Stimulated activated naive B cell treated with anti-CD40 and anti-IgM and Interleukin-4, amounts not matched to agents 10 μg/mL and 1 μg/mL and 100 μg/mL, for 72 hours (primary cell): ENCODE data around the gene NOVA2.
A peak's percentile ranks its signal among the peaks of the same experiment; 100 is the strongest.

Source experiments
- ATAC-seq, 2 donors: fragments of 150-1000 bp; cut with Tn5 transposase; replicated peaks; 2 replicates each; pipeline ENCODE4 v1.10.0; 2021; ENCODE audit warnings: moderate library complexity in 1 of 2
- DNase-seq: peaks from one replicate; pipeline ENCODE4 v3.0.0; 2021
- H3K27ac Mint-ChIP-seq: one replicate; pipeline ENCODE4 v1.8.0; 2022; ENCODE audit warnings: mild to moderate bottlenecking, mixed read lengths
- H3K27me3 Mint-ChIP-seq, 2 donors: one replicate each; pipeline ENCODE4 v1.8.0; 2022; ENCODE audit warnings: mixed read lengths in 2 of 2
- H3K36me3 Mint-ChIP-seq, 2 donors: one replicate each; pipeline ENCODE4 v1.8.0; 2022; ENCODE audit warnings: mixed read lengths in 2 of 2, mild to moderate bottlenecking in 1 of 2
- H3K4me1 Mint-ChIP-seq, 2 donors: one replicate each; pipeline ENCODE4 v1.8.0; 2022; ENCODE audit warnings: mixed read lengths in 2 of 2, mild to moderate bottlenecking in 1 of 2
- H3K4me3 Mint-ChIP-seq, 2 donors: one replicate each; pipeline ENCODE4 v1.8.0; 2022; ENCODE audit warnings: mild to moderate bottlenecking in 2 of 2, mixed read lengths in 2 of 2, moderate library complexity in 1 of 2
- H3K9me3 Mint-ChIP-seq, 2 donors: one replicate each; pipeline ENCODE4 v1.8.0; 2022; ENCODE audit warnings: mixed read lengths in 2 of 2, mild to moderate bottlenecking in 1 of 2

Gene NOVA2

DNA sequence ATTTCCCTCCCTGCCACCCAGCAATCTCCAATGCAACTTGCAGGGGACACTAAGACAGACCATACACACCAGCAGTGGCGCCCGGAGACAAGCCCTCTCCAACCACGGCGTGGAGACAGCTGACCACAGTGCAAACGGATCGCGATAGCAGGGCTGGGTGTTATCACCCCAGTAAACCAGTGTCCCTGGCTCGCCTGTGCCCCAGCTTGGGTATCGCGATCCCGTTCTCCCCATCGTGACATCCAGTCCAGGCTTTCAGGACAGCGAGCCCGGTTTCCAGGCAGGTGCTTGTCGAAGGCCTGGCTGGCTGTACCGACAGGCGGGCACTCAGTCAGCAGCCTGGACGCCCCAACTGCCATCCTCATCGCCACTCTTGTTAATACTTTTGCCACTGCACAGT is 38.4 kb downstream of the NOVA2 start:
- peaks cover 0 to 5% of the 10 kb centered on the region in 2 donors for H3K9me3 Mint-ChIP-seq
- H3K4me3 Mint-ChIP-seq = no peak overlapping the region
- no peak for DNase-seq
- no peaks in the 10 kb centered on the region for H3K4me1 Mint-ChIP-seq
- no peaks in the 10 kb centered on the region for H3K36me3 Mint-ChIP-seq
- H3K27me3 Mint-ChIP-seq = peaks cover 63 to 90% of the 10 kb centered on the region in 2 donors
- no peak overlapping the region for H3K27ac Mint-ChIP-seq
- ATAC-seq = no peak

- Mint-ChIP-seq H3K27me3 (peaks cover 62 to 93% of the 10 kb centered on the region in 2 donors), H3K4me3 (no peak overlapping the region), H3K36me3 (no peaks in the 10 kb centered on the region), H3K9me3 (peaks cover 0 to 5% of the 10 kb centered on the region in 2 donors), H3K27ac (no peak overlapping the region), H3K4me1 (no peaks in the 10 kb centered on the region)
- ATAC-seq (no peak), DNase-seq (no peak)
Observed at GRCh38 chr19:45934551-45935230, 39.0 kb downstream of the NOVA2 start.

GRCh38 chr19:45933759-45934158 is 39.9 kb downstream of the NOVA2 start:
- Mint-ChIP-seq H3K9me3 (peaks cover 0 to 1% of the 10 kb centered on the region in 2 donors), H3K36me3 (no peaks in the 10 kb centered on the region), H3K4me1 (no peaks in the 10 kb centered on the region), H3K4me3 (no peak overlapping the region), H3K27me3 (peaks cover 58 to 92% of the 10 kb centered on the region in 2 donors), H3K27ac (no peak overlapping the region)
- DNase-seq = no peak
- no peak for ATAC-seq

DNA sequence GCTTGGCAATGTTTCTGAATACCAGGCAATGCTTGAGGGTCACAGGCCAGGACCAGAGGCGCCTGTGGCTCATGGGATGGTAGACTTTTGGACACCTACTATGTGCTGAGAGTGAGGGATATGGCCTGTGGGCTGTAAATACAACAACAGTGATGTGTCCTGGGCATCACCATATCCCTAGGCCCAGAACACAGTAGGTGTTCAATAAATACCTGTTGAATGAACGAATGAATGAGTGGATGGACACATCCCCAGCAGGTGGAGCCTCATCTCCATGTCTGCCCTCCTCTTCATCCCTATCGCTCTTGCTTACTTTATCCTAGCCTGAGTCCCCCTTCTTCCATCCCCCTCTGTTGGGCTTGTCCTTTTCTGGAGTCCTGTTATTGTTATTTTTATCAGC is 42.6 kb downstream of the NOVA2 start:
- H3K36me3 Mint-ChIP-seq = no peaks in the 10 kb centered on the region
- H3K27ac Mint-ChIP-seq = no peak overlapping the region
- H3K9me3 Mint-ChIP-seq = peaks cover 0 to 2% of the 10 kb centered on the region in 2 donors
- ATAC-seq (no peak), DNase-seq (no peak)
- H3K27me3 Mint-ChIP-seq = peaks cover 37 to 65% of the 10 kb centered on the region in 2 donors
- H3K4me1 Mint-ChIP-seq = peaks cover 8 to 14% of the 10 kb centered on the region in 2 donors
- H3K4me3 Mint-ChIP-seq = no peak overlapping the region

DNA sequence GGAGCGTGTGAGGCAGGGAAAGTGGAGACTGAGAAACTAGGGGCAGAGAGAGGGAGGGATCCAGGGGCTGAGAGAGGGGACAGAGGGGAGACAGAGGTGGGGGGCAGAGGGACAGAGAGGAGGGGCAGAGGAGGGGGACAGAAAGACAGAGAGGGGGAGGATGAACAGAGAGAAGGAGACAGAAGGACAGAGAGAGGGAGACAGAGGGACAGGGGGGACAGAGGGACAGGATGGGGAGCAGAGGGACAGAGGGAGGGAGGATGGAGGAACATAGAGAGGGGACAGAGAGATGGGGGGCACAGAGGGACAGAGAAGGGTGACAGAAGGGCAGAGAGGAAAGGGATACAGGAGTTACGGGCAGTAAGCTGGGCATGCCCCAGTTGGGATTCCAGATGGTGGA is 44.4 kb downstream of the NOVA2 start:
- Mint-ChIP-seq H3K9me3 (peaks cover 0 to 2% of the 10 kb centered on the region in 2 donors), H3K4me1 (peaks cover 8 to 14% of the 10 kb centered on the region in 2 donors), H3K27ac (no peak overlapping the region), H3K36me3 (no peaks in the 10 kb centered on the region), H3K4me3 (no peak overlapping the region), H3K27me3 (peaks cover 20 to 46% of the 10 kb centered on the region in 2 donors)
- DNase-seq (no peak), ATAC-seq (no peak)

GRCh38 chr19:45927565-45928261 is 46.0 kb downstream of the NOVA2 start:
- ATAC-seq (peak; percentile 98 to 100), DNase-seq (peak; percentile 80)
- no peak overlapping the region for H3K27ac Mint-ChIP-seq
- H3K27me3 Mint-ChIP-seq = peaks cover 14 to 31% of the 10 kb centered on the region in 2 donors
- H3K9me3 Mint-ChIP-seq = peaks cover 0 to 2% of the 10 kb centered on the region in 2 donors
- H3K4me3 Mint-ChIP-seq = peak overlapping the region; percentile 33 to 38
- H3K4me1 Mint-ChIP-seq = peaks cover 8 to 14% of the 10 kb centered on the region in 2 donors
- H3K36me3 Mint-ChIP-seq = no peaks in the 10 kb centered on the region

DNA sequence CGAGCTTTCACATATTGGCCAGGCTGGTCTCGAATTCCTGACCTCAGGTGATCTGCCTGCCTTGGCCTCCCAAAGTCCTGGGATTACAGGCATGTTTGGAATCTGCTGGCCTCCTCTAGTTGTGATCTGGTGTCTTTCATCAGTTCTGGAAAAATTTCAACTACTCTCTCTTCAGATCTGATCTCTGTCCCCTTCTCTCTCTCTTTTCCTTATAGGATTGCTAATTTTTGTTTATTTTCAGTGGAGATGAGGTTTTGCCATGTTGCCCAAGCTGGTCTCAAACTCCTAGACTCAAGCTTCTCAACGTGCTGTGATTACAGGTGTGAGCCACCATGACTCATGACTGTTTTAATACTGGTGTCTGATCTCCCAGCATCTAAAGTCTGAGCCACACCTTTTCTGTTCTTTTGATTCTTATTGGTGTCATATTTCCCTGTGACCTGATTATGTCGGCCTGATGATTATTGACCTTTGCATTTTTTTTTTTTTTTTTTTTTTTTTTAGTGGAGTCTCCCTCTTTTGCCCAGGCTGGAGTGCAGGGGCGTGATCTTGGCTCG is 48.7 kb downstream of the NOVA2 start:
- no peak overlapping the region for H3K4me3 Mint-ChIP-seq
- ATAC-seq (no peak), DNase-seq (no peak)
- peaks cover 8 to 14% of the 10 kb centered on the region in 2 donors for H3K4me1 Mint-ChIP-seq
- H3K9me3 Mint-ChIP-seq = peaks cover 0 to 2% of the 10 kb centered on the region in 2 donors
- H3K36me3 Mint-ChIP-seq = no peaks in the 10 kb centered on the region
- peaks cover 10 to 17% of the 10 kb centered on the region in 2 donors for H3K27me3 Mint-ChIP-seq
- no peak overlapping the region for H3K27ac Mint-ChIP-seq

DNA sequence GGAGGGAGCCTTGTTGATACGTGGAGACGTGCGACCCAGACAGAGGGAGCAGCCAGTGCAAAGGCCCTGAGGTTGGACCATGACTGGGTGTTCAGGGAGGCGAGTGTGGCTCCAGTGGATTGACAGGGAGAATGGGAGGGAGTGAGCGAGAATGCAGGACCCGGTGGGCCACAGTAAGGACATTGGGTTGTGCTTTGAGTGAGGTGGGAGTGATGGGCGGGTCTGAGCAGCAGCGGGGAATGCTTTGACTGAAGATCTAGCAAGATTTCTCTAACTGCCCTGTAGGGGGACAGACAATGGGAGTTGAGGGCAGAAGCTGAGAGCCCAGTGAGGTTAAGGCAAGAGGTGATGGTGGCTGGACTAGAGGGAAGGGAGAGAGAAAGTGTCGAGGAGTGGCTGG is 51.4 kb downstream of the NOVA2 start:
- Mint-ChIP-seq H3K27ac (no peak overlapping the region), H3K27me3 (peaks cover 20 to 22% of the 10 kb centered on the region in 2 donors), H3K9me3 (peaks cover 0 to 2% of the 10 kb centered on the region in 2 donors), H3K4me3 (no peak overlapping the region), H3K36me3 (no peaks in the 10 kb centered on the region), H3K4me1 (peaks cover 2 to 4% of the 10 kb centered on the region in 2 donors)
- ATAC-seq = peak; percentile 39 to 48
- DNase-seq = no peak

- no peaks in the 10 kb centered on the region for H3K36me3 Mint-ChIP-seq
- ATAC-seq (no peak), DNase-seq (no peak)
- no peaks in the 10 kb centered on the region for H3K9me3 Mint-ChIP-seq
- no peak overlapping the region for H3K27ac Mint-ChIP-seq
- H3K27me3 Mint-ChIP-seq = peaks cover 27 to 31% of the 10 kb centered on the region in 2 donors
- no peaks in the 10 kb centered on the region for H3K4me1 Mint-ChIP-seq
- H3K4me3 Mint-ChIP-seq = no peak overlapping the region
Observed at GRCh38 chr19:45920458-45920857, 53.2 kb downstream of the NOVA2 start.

- H3K36me3 Mint-ChIP-seq = no peaks in the 10 kb centered on the region
- no peak for ATAC-seq
- no peaks in the 10 kb centered on the region for H3K9me3 Mint-ChIP-seq
- H3K27ac Mint-ChIP-seq = no peak overlapping the region
- H3K4me3 Mint-ChIP-seq = no peak overlapping the region
- DNase-seq = no peak
- H3K4me1 Mint-ChIP-seq = no peaks in the 10 kb centered on the region
- peaks cover 29 to 34% of the 10 kb centered on the region in 2 donors for H3K27me3 Mint-ChIP-seq
Observed at GRCh38 chr19:45919678-45920077, 54.0 kb downstream of the NOVA2 start.

DNA sequence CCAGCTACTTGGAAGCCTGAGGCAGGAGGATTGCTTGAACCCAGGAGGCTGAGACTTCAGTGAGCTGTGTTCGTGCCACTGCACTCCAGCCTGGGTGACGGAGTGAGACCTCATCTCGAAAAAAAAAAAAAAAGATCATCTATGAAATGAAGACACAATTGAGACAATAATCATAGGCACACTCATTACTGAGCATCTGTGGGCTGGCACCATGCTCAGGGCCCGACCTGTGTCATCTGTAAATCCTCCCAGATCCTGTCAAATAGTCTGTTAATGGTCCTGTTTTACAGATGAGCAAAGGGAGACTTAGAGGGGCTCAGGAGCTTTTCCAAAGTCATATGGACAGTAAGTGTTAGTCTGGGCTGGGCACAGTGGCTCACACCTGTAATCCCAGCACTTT is 54.9 kb downstream of the NOVA2 start:
- no peaks in the 10 kb centered on the region for H3K4me1 Mint-ChIP-seq
- no peaks in the 10 kb centered on the region for H3K9me3 Mint-ChIP-seq
- ATAC-seq (no peak), DNase-seq (no peak)
- no peak overlapping the region for H3K27ac Mint-ChIP-seq
- no peaks in the 10 kb centered on the region for H3K36me3 Mint-ChIP-seq
- H3K4me3 Mint-ChIP-seq = no peak overlapping the region
- H3K27me3 Mint-ChIP-seq = peaks cover 30 to 44% of the 10 kb centered on the region in 2 donors

GRCh38 chr19:45917421-45918091 is 56.1 kb downstream of the NOVA2 start:
- no peak for DNase-seq
- Mint-ChIP-seq H3K27ac (no peak overlapping the region), H3K27me3 (peaks cover 41 to 56% of the 10 kb centered on the region in 2 donors), H3K4me3 (no peak overlapping the region), H3K9me3 (no peaks in the 10 kb centered on the region), H3K36me3 (no peaks in the 10 kb centered on the region), H3K4me1 (no peaks in the 10 kb centered on the region)
- ATAC-seq = no peak

- Mint-ChIP-seq H3K4me1 (no peaks in the 10 kb centered on the region), H3K27me3 (peaks cover 46 to 64% of the 10 kb centered on the region in 2 donors), H3K36me3 (no peaks in the 10 kb centered on the region), H3K27ac (no peak within 1 kb of the TSS), H3K4me3 (no peak within 1 kb of the TSS), H3K9me3 (no peaks in the 10 kb centered on the region)
- ATAC-seq (no peak), DNase-seq (no peak)
Observed at GRCh38 chr19:45913874-45914830, 59.5 kb downstream of the NOVA2 start, which contains the start of gene NANOS2. NANOS2 (minus strand) TSS chr19:45914778; CDS start chr19:45914693, 85 bp downstream.
